HepG2 (cell line): ENCODE results near the gene ACACB. TPM values are rescaled to one million over a fixed set of nuclear protein-coding genes. Genes with fewer than 3 reads are reported as not detected.

Experiments used
- ATAC-seq: fragments of 200-7000 bp; cut with Tn5 transposase; 3 replicates; pipeline ENCODE4 v1.9.1; 2020; ENCODE audit warnings: mild to moderate bottlenecking, moderate library complexity
- BruUV-seq: library from RNA; stranded (reverse); fragments of 400-500 nt; replicated peaks from 2 replicates; lab custom pipeline; 2021; lab: Mats Ljungman, UMichigan
- CTCF ChIA-PET: fragments of 300-600 bp; formaldehyde crosslinking; extraction: SDS; loops from one replicate; lab custom pipeline; 2021; ENCODE audit warnings: low total read pairs, inconsistent platforms, low intra/inter-chr PET ratio; lab: Yijun Ruan, JAX
- POLR2A ChIA-PET: fragments of 350-600 bp; sonication (Branson Sonifier 250); formaldehyde crosslinking; loops from one replicate; lab custom pipeline; 2020; ENCODE audit warnings: antibody characterized with exemption, inconsistent platforms; lab: Yijun Ruan, JAX
- DNase-seq: peaks from one replicate; pipeline ENCODE4 v3.0.0-alpha.2; 2015; ENCODE audit warnings: low spot score
- FAIRE-seq: peaks from 3 replicates; lab custom pipeline; 2011; peaks lifted over from hg19 to GRCh38; lab: Jason Lieb, UNC
- H2AFZ ChIP-seq: one replicate; pipeline ENCODE4 v1.6.1; 2011; ENCODE audit warnings: low read length, inconsistent platforms
- H3K27ac ChIP-seq: fragments of 300-600 bp; 3 replicates; pipeline ENCODE4 v1.8.0; 2011; ENCODE audit warnings: mixed run types, mild to moderate bottlenecking, mixed read lengths, low read length, inconsistent platforms; ENCODE audit not compliant: insufficient read depth; ENCODE audit errors: extremely low read length
- H3K27me3 ChIP-seq, 2 experiments: fragments of 200-600 bp in 1 of 2; 2 replicates in 1 of 2; 3 replicates in 1 of 2; pipeline versions ENCODE4 v1.6.0 to v1.8.0; 2011; ENCODE audit warnings: low read length in 2 of 2, mild to moderate bottlenecking in 2 of 2, moderate library complexity in 2 of 2, inconsistent platforms in 1 of 2; ENCODE audit not compliant: insufficient read depth in 2 of 2, control insufficient read depth in 1 of 2
- H3K36me3 ChIP-seq, 2 experiments: fragments of 200-600 bp in 1 of 2; replicated peaks in 1 of 2; 2 replicates in 1 of 2; 3 replicates in 1 of 2; pipeline versions ENCODE4 v1.5.1 to v1.8.0; 2011; ENCODE audit warnings: low read length in 2 of 2, inconsistent platforms in 1 of 2; ENCODE audit not compliant: insufficient read depth in 2 of 2, control insufficient read depth in 1 of 2
- H3K4me1 ChIP-seq: 2 replicates; pipeline ENCODE4 v1.5.1; 2012; ENCODE audit warnings: low read length, inconsistent platforms; ENCODE audit not compliant: insufficient read depth
- H3K4me2 ChIP-seq: 2 replicates; pipeline ENCODE4 v1.6.0; 2011; ENCODE audit warnings: low read depth, low read length, inconsistent platforms
- H3K4me3 ChIP-seq, 3 experiments: fragments of 200-600 bp in 1 of 3; sonication (generic), shearing (Covaris generic) in 1 of 3; replicated peaks in 1 of 3; 2 replicates each; pipeline ENCODE4 v1.5.1; 2011 to 2016; ENCODE audit warnings: low read length in 3 of 3, inconsistent platforms in 2 of 3, low read depth in 2 of 3, mild to moderate bottlenecking in 2 of 3, control low read depth in 1 of 3, mixed read lengths in 1 of 3; ENCODE audit not compliant: insufficient read depth in 1 of 3
- H3K79me2 ChIP-seq: one replicate; pipeline ENCODE4 v1.6.1; 2011; ENCODE audit warnings: low read length, inconsistent platforms; ENCODE audit not compliant: insufficient read depth
- H3K9ac ChIP-seq: 2 replicates; pipeline ENCODE4 v1.6.0; 2011; ENCODE audit warnings: mild to moderate bottlenecking, low read depth, low read length, inconsistent platforms; ENCODE audit not compliant: insufficient read depth
- H3K9me3 ChIP-seq: 2 replicates; pipeline ENCODE4 v1.5.1; 2012; ENCODE audit warnings: mild to moderate bottlenecking, low read length
- H4K20me1 ChIP-seq: 2 replicates; pipeline ENCODE4 v1.6.0; 2011; ENCODE audit warnings: inconsistent platforms, mild to moderate bottlenecking, low read length, moderate library complexity; ENCODE audit not compliant: insufficient read depth
- ISX ChIP-seq: sonication (generic); formaldehyde crosslinking; conservative IDR thresholded peaks from 2 replicates; pipeline ENCODE4 v1.5.0; 2020; ENCODE audit warnings: missing genetic modification reagents
- MAFF ChIP-seq: IDR thresholded peaks from 2 replicates; pipeline ENCODE4 v1.6.1; 2011; ENCODE audit warnings: low read depth, low read length, improper control_type of control experiment
- REXO4 ChIP-seq: sonication (generic); formaldehyde crosslinking; IDR thresholded peaks from 2 replicates; pipeline ENCODE4 v1.8.0; 2022; ENCODE audit warnings: missing genetic modification reagents, mild to moderate bottlenecking, borderline replicate concordance
- SALL2 ChIP-seq: sonication (generic); formaldehyde crosslinking; IDR thresholded peaks from 2 replicates; pipeline ENCODE4 v1.8.1; 2023; ENCODE audit warnings: mild to moderate bottlenecking, missing genetic modification reagents, inconsistent platforms
- SP4 ChIP-seq: sonication (generic); formaldehyde crosslinking; IDR thresholded peaks from 2 replicates; pipeline ENCODE4 v1.8.1; 2023; ENCODE audit warnings: mild to moderate bottlenecking, missing genetic modification reagents
- SRF ChIP-seq: IDR thresholded peaks from 2 replicates; pipeline ENCODE4 v1.6.1; 2011; ENCODE audit warnings: mild to moderate bottlenecking, low read depth, low read length, moderate library complexity
- TEAD3 ChIP-seq: optimal IDR thresholded peaks from 2 replicates; pipeline ENCODE3; 2016; ENCODE audit warnings: borderline replicate concordance
- ZBTB21 ChIP-seq: sonication (generic); formaldehyde crosslinking; IDR thresholded peaks from 2 replicates; pipeline ENCODE4 v1.4.0; 2020; ENCODE audit warnings: missing genetic modification reagents
- ZNF333 ChIP-seq: sonication (generic); formaldehyde crosslinking; IDR thresholded peaks from 2 replicates; pipeline ENCODE4 v1.4.0; 2020; ENCODE audit warnings: mild to moderate bottlenecking, missing genetic modification reagents, borderline replicate concordance
- ZNF337 ChIP-seq: sonication (generic); formaldehyde crosslinking; IDR thresholded peaks from 2 replicates; pipeline ENCODE4 v1.5.1; 2020; ENCODE audit warnings: missing genetic modification reagents, low read depth, mild to moderate bottlenecking, borderline replicate concordance
- ZNF343 ChIP-seq: sonication (generic); formaldehyde crosslinking; IDR thresholded peaks from 2 replicates; pipeline ENCODE4 v1.4.0; 2020; ENCODE audit warnings: mild to moderate bottlenecking, missing genetic modification reagents
- ZNF792 ChIP-seq: IDR thresholded peaks from 2 replicates; pipeline ENCODE4 v1.6.1; 2016
- ZSCAN25 ChIP-seq: sonication (generic); formaldehyde crosslinking; IDR thresholded peaks from 2 replicates; pipeline ENCODE4 v1.8.0; 2022; ENCODE audit warnings: mild to moderate bottlenecking, missing genetic modification reagents
- ZSCAN30 ChIP-seq: sonication (generic); formaldehyde crosslinking; IDR thresholded peaks from 2 replicates; pipeline ENCODE4 v1.5.0; 2020; ENCODE audit warnings: mild to moderate bottlenecking, missing genetic modification reagents
- WGBS: methylation state at CpG from one replicate; pipeline ENCODE4 v1.1.6; 2017; ENCODE audit warnings: low lambda C conversion rate; 5-methylcytosine and 5-hydroxymethylcytosine counted together
- in situ Hi-C: cut with HindIII; loops from 2 replicates; pipeline ENCODE4 v1.10.0; 2017; ENCODE audit warnings: low pct_unique_long_range_greater_than_20kb; ENCODE audit not compliant: extremely low pct_ligation_motif_present
- intact Hi-C: fragments of 100-400 bp; cut with micrococcal nuclease; formaldehyde crosslinking; loops from one replicate; pipeline ENCODE4 v1.10.0; 2022; ENCODE audit not compliant: unreplicated experiment
- polyA plus RNA-seq, 8 experiments: library from polyadenylated mRNA; depleted of rRNA in 3 of 8; stranded (reverse) in 7 of 8; unstranded in 1 of 8; fragments of >200 nt; fragmentation: Illumina TruSeq in 4 of 8; extraction: Trizol in 4 of 8; gene quantifications; 2 replicates each; pipeline versions ENCODE4 v1.2.1 to v1.2.3, GENCODE V29; 2011 to 2016; ENCODE audit warnings: low read depth in 4 of 8, missing spikeins in 1 of 8, mixed read lengths in 1 of 8; ENCODE audit not compliant: insufficient read depth in 1 of 8
- total RNA-seq, 5 experiments: library from RNA; depleted of rRNA; stranded (reverse); fragments of >200 nt; fragmentation: Illumina TruSeq; extraction: Trizol; gene quantifications; 2 replicates each; pipeline ENCODE4 v1.2.3, GENCODE V29; 2016; ENCODE audit warnings: low read depth in 1 of 5
- TF ChIP-seq, protein P1 (sequence below): sonication (generic); formaldehyde crosslinking; conservative IDR thresholded peaks from 2 replicates; pipeline ENCODE4 v1.5.0; 2020; ENCODE audit warnings: missing genetic modification reagents
- TF ChIP-seq, protein P2 (sequence below): sonication (generic); formaldehyde crosslinking; IDR thresholded peaks from 2 replicates; pipeline ENCODE4 v1.4.0; 2020; ENCODE audit warnings: low read depth, mild to moderate bottlenecking, missing genetic modification reagents

Gene ACACB
- total and polyA plus RNA-seq, 2 of the 13 experiments (the other 11 are each of a cell fraction or from before 2014, with no cell fraction given), result 6.2 to 8.6 TPM

DNA sequence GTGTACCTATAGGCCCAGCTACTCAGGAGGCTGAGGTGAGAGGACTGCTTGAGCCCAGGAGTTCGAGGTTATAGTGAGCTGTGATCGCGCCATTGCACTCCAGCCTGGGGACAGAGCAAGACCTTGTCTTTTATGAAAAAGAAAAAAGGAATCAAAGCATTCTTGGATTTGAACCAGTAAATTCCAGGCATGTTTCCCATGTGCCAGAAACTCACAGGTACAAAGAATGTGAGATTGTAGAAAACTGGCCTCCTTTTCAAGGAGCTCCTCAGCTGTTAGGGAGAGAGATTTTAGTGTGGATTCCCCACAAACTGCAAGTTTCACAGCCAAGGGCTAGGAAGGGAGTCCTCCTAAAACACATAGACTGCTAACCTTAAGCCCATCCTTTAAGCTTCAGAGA is 97.7 kb downstream of the ACACB start:
- Histone ChIP-seq H3K4me2 (no peak overlapping the region), H3K27ac (no peak overlapping the region), H3K9me3 (no peaks in the 10 kb centered on the region), H3K4me3 (no peak overlapping the region), H3K4me1 (no peaks in the 10 kb centered on the region), H4K20me1 (no peaks in the 10 kb centered on the region), H3K9ac (no peak overlapping the region), H3K36me3 (peaks cover 3 to 9% of the 10 kb centered on the region in 2 experiments; a peak in 4 of 5 replicates), H2AFZ (no peak overlapping the region), H3K79me2 (no peaks in the 10 kb centered on the region), H3K27me3 (no peaks in the 10 kb centered on the region)
- 90% methylated on average over 3 of the region's 3 CpGs for WGBS
- ChIA-PET CTCF (no interaction called here), POLR2A (interaction anchor here (0.8 kb wide), 1 partner anchor 12 kb away, joined by 3 read pairs; no protein-coding TSS in a partner anchor)
- TF ChIP-seq ZNF343 (CRISPR knock-in tag) (no peak), ZBTB21 (no peak), ISX (no peak), SP4 (CRISPR knock-in tag) (no peak), ZNF792 (no peak), ZNF333 (CRISPR knock-in tag) (no peak), TEAD3 (CRISPR knock-in tag) (no peak), REXO4 (CRISPR knock-in tag) (no peak), ZSCAN30 (CRISPR knock-in tag) (no peak), ZSCAN25 (CRISPR knock-in tag) (no peak), ZNF337 (CRISPR knock-in tag) (no peak), MAFF (no peak), SRF (no peak), SALL2 (CRISPR knock-in tag) (no peak)
- TF ChIP-seq, protein P1, sequence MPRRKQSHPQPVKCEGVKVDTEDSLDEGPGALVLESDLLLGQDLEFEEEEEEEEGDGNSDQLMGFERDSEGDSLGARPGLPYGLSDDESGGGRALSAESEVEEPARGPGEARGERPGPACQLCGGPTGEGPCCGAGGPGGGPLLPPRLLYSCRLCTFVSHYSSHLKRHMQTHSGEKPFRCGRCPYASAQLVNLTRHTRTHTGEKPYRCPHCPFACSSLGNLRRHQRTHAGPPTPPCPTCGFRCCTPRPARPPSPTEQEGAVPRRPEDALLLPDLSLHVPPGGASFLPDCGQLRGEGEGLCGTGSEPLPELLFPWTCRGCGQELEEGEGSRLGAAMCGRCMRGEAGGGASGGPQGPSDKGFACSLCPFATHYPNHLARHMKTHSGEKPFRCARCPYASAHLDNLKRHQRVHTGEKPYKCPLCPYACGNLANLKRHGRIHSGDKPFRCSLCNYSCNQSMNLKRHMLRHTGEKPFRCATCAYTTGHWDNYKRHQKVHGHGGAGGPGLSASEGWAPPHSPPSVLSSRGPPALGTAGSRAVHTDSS (CRISPR knock-in tag), result no peak
- TF ChIP-seq, protein P2, sequence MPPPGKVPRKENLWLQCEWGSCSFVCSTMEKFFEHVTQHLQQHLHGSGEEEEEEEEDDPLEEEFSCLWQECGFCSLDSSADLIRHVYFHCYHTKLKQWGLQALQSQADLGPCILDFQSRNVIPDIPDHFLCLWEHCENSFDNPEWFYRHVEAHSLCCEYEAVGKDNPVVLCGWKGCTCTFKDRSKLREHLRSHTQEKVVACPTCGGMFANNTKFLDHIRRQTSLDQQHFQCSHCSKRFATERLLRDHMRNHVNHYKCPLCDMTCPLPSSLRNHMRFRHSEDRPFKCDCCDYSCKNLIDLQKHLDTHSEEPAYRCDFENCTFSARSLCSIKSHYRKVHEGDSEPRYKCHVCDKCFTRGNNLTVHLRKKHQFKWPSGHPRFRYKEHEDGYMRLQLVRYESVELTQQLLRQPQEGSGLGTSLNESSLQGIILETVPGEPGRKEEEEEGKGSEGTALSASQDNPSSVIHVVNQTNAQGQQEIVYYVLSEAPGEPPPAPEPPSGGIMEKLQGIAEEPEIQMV (CRISPR knock-in tag), result no peak
- in situ Hi-C loops (no loop called here), intact Hi-C loops (no loop called here)
- no peak for FAIRE-seq
- ATAC-seq, result no peak
- BruUV-seq, result no TSS peak
- no peak for DNase-seq
